Stimulated activated naive CD4-positive, alpha-beta T cell (primary cell): Measurements from ENCODE around the gene CD164L2.

Experiments
- DNase-seq, 6 experiments: peaks; one replicate each; lab custom pipeline; 2025; lab: John Stamatoyannopoulos, UW

CD164L2 gene

DNA sequence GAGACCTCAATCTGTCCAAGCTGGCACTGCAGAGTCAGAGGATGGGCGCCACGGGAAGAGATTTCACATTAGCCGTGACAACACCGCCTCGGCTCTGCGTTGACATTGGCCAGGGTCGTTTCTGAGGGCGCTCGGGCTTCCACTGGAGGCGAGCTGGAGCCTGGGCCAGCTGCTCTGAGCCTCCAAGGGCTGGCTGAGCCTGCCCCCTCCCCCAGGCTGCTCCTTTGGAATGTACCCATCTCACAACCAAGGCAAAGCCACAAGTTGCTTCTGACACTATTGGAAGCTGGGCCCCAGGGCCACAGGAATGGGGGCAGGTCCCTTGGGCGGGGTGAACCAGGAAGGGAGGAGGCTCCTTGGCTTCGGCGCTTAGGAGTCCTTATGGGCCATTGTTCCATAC is 21.9 kb upstream of the CD164L2 start:
- no peak for DNase-seq

DNA sequence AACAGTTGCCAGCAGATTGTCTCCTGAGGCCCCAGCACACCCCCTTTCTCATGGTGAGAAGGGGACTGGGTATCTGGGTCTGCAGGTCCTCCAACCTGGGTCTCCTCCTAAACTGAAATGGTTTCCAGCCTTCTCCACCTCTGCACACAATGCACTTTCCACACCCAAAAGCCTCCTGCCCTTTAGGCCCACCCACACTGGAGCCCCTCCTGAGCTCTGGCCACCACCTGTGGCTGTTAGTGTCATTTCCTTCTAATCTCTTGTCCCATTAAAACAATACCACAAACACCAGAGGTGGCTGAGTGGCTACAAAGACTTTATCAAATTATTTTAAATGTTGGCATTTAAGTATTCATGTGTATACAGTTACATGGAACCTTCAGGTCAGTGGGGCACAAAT is 20.8 kb upstream of the CD164L2 start:
- no peak for DNase-seq

DNA sequence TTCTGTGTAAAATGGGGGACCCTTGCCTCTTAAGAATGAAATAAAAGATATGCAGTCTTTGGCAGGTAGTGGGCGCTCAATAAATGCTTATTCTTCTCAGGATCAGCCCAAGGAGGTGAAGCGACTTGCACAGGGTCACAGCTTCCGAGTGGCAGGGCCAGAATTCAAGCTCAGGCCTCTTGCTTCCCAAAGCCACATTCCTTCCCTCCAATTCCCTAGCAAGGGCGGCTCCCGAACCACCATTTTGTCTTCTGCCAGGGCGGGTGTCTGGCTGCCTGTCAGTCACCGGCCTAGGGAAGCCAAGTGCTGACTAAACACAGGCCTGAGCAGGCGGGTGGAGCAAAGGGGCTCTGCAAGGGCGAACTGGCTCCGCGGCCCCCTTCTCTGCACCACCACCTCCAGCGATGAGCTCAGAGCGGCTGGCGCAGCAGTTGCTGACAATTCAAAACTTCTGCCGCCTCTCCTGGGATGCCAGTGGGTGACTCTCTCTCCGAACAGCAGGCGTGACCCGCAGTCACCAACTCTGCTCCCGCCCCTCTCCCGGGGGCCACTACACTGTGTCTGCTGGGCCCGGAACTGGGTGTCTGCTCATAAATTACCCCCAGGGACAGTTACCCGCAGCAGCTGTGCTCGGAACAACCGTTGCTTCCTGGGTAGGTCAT is 20.1 kb upstream of the CD164L2 start:
- DNase-seq, result peak in 5 of 6 experiments; percentile 11 to 53 (median 34)

DNA sequence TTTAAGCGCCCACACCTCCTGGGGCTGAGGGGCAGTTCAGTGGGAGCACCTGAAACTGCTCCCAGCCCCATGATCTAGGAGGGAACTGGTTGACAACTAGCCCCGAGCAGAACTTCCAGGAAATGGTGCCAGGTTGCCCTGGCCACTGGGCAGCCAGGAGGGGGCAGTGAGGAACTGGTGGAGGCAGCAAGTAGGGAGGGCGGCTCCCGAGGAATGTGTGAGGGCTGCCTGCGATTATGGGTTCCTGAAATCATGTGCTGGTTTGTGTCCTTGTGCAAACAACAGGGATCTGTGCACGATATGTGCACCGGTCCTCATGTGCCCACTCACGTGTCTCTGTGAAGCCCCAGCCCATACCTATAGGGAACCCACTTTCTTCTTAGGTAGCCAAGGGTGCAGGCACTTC is 19.2 kb upstream of the CD164L2 start:
- DNase-seq, result peak in 2 of 6 experiments; percentile 13 to 15

DNA sequence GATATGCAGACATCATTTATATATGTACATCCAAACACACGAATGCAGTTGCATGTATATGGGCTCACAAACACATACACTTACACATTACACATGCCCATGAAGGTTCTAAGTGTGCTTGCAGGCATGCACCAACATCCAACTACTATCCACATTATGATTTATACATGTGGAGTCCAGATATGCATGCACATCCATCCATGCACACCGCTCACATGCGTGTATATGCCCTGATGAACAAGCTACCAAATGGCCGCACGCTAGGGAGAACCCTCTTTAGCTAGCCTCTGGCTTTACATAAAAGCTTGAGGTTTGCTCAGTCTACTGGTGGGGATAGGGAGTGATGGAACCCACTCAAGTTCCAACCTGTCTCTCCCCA is 17.8 kb upstream of the CD164L2 start:
- no peak for DNase-seq

DNA sequence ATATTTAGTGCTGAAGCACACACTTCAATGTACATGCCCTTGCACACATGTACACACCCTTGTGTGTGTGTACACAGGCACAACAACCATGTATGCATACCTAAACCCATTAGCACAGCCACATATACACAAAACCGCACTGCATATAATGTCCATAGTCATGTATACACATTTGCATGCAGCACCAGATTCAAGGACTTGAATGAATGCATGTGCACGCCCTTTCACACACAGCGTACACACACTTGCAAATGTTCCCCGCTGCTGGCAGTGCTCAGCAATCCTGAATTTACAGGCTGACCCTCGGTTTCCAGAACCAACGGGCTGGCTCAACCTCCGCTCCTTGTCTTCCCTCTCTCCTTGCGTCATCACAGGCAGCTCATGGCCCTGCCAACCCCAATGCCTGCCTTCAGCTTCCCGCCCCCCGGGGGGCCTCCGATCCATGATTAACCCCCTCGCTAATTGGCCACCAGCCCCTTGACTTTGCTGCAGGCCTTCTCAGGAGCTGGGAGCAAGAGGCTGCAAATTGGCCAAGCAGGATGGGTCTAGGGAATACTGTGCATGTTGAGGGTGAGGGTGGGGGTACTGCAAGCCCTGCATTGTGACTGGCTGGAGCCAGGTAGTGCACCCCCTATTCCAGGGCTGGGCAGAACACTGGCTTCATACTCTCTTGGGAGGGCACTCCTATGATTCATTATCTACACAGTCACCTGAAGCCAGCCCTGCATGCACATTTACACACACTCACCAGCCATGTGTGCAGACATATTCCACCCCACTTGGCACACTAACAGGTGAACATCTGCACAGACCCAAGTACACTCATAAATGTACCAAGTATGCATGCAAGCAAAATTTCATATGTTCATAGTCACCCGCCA is 17.2 kb upstream of the CD164L2 start:
- no peak for DNase-seq

DNA sequence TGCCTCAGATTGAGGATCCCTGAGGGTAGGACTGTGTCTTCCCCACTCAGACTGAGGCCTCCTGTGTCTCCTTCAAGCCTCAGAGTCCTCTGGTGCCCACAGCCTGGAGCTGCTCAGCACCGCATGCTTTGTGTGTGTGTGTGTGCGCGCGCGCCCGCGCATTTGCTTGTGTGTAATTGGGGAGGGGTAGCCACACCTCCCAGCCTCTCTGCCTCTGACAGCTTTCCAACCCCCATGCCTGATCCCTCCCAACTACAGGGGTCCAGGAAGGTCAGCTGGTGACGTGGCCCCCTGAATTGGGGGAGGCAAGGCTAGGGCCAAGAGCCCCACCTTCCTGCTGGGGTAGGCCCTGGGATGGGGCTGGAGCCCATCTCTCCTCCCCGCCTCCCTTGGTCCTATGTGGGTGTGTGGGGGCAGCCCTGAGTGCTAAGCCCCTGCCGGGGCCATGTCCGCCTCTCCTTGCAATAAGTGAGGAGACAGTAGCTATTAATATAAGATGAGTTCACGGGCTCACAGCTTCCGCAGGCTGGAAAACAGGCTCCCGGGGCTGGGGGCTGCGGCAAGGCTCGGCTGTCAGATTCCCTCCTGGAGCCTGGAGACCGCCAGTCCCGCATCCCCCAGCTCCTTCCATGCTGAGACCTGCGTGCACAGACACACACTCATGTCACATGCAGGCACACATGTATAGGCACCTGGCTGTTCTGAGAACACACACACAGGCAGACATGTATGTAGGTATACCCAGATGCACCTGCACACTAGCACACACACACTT is 16.3 kb upstream of the CD164L2 start:
- no peak for DNase-seq

DNA sequence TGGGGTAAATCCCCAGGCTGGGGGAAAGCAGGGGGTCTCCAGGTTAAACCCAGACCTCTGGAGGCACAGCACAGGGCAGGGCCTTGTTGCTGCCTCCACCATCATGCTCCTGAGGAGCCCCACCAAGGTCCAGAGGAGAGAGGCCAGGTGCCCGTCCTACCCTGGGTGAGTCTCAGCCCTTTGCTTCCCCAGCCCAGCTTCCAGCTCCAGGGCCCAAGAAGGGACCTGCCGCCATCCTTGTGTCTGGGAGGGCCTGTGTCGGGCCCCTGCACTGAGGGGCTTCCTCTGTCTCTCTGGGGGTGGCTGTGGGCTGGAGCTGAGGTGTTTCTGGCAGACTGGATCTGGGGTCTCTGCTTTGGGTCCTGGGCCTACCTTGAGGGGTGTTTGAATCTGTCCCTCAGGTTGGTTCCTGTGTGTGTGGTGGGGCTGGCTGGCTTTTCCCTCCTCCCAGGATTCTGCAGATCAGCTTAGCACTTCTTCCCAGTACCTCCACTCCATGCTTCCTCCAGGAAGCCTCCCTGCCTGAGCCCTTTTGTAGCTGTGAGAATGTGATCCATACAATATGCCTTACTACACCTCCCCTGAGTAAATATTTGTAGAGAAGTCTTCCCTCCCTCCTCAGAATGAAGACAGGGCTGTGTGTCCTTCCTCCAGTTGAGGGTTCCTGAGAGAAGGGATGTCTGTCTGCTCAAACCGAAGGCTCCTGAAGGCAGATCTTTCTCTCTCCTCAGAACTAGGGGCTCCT is 15.4 kb upstream of the CD164L2 start:
- DNase-seq, result no peak

DNA sequence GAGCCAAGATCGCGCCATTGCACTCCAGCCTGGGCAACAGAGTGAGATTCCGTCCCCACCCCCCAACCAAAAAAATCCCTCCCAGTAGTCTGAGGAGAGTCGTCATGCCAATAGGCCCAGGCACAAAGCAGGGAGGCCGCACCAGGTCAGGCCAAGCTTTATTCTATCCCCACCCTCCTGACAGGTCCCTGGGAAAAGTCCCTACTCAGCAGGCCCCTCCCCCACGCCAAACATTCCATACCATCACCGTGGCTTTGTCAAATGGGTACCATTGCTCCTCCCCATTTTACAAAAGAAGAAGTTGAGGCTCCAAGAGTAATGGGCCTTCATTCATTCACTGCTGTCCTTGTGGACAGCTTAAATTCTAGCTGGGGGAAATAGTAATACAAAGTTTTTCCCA is 14.6 kb upstream of the CD164L2 start:
- DNase-seq, result no peak

DNA sequence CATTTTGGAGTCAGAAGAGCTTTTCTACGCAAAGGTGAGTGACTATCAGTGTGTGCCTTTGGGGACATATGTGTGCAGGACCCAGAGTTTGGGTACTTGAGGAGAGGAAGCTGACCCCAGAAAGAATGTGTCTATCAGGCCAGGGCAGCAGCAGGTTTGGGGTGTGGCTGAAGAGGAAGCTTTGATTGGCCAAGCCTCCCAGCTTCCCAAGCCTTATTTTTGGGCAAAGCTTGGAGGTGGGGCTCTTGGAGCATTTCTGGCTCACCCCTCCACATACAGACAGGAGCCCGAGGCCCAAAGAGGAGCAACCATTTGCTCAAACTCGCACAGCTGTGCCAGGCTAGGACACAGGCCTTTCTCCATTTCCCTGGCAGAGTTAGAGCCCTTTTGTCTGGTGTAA is 14.0 kb upstream of the CD164L2 start:
- DNase-seq, result no peak

DNA sequence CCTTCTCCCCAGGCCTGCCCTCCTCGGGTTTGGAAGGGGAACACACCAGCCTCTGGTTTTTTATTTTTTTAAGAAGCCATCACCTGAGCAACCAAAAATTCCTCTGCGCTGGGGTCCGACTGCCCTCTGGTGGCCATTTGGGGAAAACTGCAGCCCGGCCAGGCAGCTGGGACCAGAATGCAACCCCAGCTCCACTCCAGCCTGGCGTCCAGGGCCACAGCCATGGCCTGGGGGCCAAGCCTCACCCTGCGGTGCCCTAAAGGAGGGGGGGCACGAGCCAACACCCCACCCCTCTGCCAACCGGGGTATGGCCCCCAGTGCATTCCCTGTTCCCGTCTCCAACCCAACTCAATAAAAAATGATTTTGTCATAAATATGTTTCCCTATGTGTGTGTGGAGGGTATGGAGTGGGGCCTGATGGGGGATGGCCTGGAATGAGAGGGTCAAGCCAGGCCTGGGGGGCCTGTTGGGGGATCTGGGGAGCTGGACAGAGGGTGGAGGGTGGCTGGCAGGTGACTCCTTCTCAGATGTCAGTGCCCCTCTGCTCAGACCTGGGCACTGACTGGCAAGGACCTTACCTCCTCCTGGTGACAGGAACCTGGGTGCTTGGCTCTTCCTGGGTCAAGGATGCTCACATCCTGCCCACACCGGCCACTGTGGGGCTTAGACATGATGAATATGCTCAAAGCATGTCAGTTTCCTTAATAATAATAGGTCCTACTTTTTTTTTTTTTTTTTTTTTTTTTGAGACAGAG is 12.5 kb upstream of the CD164L2 start:
- DNase-seq, result peak; percentile 75 to 88 (median 78)

DNA sequence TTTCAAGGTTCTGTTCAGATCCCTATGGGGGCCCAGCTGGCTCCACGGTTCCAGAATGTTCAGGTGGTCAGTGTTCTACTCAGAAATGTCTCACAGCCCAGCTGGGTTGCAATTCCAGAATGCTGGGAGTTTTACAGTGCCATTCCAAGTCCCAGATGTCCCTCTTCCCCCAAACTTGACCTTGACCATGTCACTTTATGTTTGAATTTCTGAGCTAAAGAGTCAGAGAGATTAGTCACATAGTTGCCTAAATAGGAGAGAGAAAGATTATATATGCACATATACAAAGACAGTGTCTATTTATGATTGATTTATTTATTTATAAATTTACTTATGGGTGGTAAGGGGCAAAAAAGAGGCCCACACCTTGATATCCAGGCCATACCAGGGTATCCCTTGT is 11.8 kb upstream of the CD164L2 start:
- DNase-seq, result no peak

DNA sequence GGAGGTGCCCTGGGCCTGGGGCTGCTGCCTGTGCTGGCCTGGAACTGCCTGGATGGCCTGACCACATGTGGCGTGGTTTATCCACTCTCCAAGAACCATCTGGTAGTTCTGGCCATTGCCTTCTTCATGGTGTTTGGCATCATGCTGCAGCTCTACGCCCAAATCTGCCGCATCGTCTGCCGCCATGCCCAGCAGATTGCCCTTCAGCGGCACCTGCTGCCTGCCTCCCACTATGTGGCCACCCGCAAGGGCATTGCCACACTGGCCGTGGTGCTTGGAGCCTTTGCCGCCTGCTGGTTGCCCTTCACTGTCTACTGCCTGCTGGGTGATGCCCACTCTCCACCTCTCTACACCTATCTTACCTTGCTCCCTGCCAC is 11.1 kb upstream of the CD164L2 start:
- no peak for DNase-seq

DNA sequence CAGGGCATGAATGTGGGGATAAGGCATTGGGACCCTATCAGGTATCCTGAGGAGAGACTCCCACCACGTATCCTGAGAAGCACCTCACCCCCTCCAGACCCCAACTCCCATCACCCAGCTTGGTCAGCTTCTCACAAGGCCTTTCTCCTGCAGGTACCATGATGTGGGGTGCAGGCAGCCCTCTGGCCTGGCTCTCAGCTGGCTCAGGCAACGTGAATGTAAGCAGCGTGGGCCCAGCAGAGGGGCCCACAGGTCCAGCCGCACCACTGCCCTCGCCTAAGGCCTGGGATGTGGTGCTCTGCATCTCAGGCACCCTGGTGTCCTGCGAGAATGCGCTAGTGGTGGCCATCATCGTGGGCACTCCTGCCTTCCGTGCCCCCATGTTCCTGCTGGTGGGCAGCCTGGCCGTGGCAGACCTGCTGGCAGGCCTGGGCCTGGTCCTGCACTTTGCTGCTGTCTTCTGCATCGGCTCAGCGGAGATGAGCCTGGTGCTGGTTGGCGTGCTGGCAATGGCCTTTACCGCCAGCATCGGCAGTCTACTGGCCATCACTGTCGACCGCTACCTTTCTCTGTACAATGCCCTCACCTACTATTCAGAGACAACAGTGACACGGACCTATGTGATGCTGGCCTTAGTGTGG is 10.6 kb upstream of the CD164L2 start:
- DNase-seq, result no peak

DNA sequence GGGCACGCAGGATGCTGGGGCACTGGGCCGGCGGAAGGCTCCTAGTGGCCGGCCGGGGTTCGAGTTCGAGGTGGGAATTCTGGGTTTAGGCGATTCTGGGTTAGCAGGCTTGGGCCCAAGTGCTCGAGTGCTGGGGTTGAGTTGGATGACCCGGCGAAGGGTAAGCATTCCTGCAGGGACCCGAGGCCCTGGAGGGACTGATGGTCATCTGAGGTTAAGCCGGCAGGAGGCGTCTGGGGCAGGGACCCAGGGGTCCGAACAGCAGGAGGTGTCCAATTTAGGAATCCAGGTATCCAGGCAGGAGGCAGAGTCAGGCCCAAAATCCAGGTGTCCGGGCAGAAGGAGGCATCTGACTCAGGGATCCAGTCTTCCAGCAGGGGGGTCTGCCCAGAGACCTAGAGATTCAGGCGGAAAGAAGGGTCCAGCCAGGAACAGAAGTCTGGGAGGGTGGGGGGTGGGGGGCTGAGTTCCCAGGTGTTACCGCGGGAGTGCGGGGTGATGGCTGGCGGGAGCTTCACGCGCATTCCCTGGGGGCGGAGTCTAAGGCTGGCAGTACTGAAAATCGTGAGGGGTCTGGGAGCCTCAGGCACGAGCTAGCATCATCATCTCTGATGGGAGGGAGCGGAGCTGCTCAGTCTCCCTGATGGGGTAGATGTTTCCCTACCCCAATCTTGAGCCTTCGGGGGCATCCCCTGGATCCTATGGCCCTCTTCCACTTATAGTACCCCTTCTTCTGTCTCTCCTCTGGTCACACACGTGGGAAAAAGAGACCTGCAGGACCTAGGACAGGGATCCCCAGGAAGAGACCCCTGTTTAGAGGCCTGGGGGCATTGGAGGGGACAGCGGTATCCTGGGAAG is 9.9 kb upstream of the CD164L2 start:
- DNase-seq, result peak in 1 of 6 experiments; percentile 11

DNA sequence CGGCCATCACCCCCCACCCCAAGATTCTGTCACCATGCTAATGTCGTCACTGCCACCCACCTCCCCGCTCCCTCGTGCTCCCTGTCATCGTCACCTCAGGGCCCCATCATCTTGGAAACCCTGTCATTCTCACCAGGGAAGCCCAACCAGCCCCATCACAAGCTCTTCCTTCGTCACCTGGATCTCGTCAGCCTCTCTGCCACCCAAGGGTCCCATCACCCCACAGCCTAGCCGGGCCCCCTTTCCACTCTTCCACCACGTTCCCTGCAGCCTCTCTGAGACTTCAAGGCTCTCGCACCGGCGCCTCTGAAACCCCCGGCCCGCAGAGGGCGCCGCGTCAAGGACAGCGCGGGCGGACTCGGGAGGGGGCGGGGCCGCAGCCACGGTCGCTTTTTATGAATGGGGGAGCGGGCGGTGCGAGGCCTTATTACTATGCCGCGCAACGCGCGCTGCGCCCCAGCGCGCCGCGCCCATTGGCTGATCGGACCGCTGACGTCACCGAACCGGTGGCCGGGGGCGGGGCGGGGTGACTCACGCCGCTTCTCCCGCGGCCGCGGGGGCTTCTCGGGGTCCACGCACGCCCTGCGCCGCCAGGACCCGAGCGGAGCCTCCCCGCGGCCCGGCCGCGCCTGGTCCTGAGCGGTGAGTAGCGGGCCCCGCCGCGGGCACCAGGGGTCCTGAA is 9.1 kb upstream of the CD164L2 start, which contains the start of gene GPR3:
Gene GPR3, plus strand, starts transcription at position 527 of the 682 bp plus-strand sequence. CDS start 1,177 bp downstream, outside the sequence.
- DNase-seq, result peak; percentile 85 to 93 (median 92)

DNA sequence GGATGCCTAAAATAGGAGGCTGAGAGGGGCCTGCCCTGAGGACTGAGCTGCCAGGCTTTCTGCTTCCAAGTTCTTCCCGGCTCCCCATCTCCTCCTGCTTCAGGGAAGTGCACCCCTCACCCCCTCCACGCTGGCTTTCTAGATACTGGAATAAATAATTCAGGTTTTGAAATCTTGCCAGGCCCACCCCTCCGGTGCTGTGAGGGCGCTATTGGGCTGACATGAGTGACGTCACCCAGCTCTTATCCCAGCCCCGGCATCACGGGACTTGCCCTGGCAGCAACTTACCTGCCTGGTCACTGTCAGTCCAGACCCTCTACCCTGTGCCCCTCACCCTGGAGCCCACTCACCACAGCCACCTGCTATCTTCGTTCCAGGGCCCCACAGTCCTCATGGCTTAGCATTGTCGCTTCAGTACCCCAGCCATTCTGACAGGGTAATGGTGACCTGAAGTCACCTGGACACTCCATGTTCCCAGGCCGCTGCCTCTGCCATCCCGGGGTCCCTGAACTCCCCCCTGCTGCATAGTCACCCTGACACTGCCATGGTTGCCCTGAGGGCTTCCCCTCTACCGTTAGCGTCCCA is 8.5 kb upstream of the CD164L2 start:
- DNase-seq, result peak in 3 of 6 experiments; percentile 28 to 36 (median 28)

DNA sequence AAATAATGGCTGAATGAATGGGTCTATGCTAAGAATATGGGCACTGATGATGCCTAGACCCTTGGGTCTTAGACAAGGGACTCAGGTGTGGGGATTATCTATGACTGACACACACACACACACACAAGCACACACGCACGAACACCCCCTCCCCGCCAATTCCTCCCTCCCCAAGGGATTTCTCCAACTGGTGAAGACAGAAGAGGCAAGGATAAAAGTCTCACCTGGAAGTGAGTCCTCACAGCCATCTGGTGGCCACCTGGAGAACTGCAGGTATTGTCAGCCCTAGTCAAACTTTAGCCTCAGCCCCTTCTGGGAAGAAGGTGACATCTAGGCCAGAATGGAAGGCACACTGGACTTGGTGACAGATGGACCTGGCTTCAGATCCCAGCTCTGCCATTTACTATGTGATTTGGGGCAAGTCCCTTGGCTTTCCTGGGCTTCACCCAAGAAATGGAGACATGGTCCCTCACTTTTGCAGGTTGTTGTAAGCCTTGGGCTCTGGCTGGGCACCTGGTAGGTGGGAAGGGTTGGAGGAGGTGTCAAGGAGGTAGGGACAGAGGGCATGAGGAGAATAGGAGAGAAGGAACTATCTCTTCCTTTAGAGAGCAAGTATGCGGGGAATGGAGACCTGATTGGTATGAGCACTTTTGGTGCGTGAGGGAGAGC is 5.3 kb upstream of the CD164L2 start:
- peak; percentile 30 to 78 (median 70) for DNase-seq
